ENCODE data around the gene CHCHD1.
"Not testable (repeated sequence)": the region's sequence is repeated elsewhere in the genome, so short reads cannot be mapped to it uniquely, and the experiment has no call there.

Gene CHCHD1

DNA sequence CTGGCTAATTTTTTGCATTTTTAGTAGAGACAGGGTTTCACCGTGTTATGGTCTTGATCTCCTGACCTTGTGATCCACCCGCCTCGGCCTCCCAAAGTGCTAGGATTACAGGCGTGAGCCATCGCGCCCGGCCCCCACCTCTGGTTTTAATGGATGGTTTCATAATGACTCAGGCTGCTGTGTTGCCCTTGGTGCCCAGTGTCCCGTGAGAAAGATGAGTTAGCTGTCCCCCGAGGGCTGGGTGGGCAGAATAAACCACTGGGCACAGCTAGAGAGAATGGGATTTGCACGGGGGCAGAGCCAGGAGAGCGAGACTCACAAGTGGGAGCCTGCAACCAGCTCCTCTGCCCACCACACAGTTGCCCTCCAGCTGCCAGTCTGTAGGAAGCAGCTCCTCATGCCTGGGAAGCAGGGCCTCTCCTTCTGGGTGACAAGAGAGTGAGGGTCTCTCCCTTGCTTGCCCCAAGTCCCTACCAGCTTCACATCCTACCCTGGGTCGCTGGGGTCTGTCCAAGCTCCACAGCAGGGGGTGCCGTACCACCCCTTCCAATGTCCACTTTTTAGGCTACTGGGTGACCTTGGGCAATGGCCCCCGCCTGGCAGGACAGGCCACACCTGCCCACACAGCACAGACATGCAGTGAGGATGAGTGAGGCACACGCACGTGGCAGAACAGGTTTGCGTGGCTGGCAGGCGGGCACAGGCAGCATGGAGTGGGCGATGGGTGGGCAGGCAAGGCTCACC, 45.7 kb downstream of the CHCHD1 start:
- Histone ChIP-seq H3K36me3 (ENCODE audit: control insufficient read depth, insufficient read depth, low read length) (peaks cover 28% of the 10 kb centered on the region), H3K9me3 (ENCODE audit: control insufficient read depth, low read length) (no peaks in the 10 kb centered on the region), H3K4me1 (ENCODE audit: control insufficient read depth, insufficient read depth, low read length, poor library complexity, severe bottlenecking) (no peaks in the 10 kb centered on the region), H3K27ac (ENCODE audit: low read depth, low read length, severe bottlenecking) (no peak overlapping the region), H3K4me3 (ENCODE audit: extremely low read depth, insufficient read depth, low read length, poor library complexity, severe bottlenecking) (no peak overlapping the region)
- WGBS, 2 experiments (ENCODE audit: insufficient coverage in 2 of 2): 92 to 95% methylated on average over 13 to 17 of the region's 19 CpGs

DNA sequence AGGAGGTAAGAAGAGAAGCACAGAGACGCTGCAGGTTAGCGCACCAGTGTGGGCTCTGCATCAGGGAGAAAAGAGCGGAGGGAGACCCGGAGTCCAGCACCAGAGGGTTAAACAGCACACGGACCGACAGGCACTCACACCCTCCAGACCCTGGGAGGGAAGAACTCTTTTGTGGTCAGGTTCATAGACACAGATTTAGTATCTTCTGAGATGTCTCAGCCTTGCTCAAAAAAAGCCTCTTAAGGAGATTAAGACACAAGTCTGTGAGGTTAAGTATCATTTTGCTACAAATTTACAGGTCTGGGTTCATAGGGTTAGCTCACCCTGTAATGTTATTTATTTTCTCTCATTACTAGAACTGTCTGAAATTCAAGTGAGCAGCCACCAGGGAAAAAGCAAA, 46.3 kb downstream of the CHCHD1 start:
- WGBS, 2 experiments (ENCODE audit: insufficient coverage in 2 of 2): 86 to 100% methylated on average over 5 of the region's 6 CpGs
- Histone ChIP-seq H3K4me3 (ENCODE audit: extremely low read depth, insufficient read depth, low read length, poor library complexity, severe bottlenecking) (no peak overlapping the region), H3K27ac (ENCODE audit: low read depth, low read length, severe bottlenecking) (no peak overlapping the region), H3K4me1 (ENCODE audit: control insufficient read depth, insufficient read depth, low read length, poor library complexity, severe bottlenecking) (no peaks in the 10 kb centered on the region), H3K9me3 (ENCODE audit: control insufficient read depth, low read length) (no peaks in the 10 kb centered on the region), H3K36me3 (ENCODE audit: control insufficient read depth, insufficient read depth, low read length) (peaks cover 27% of the 10 kb centered on the region)

DNA sequence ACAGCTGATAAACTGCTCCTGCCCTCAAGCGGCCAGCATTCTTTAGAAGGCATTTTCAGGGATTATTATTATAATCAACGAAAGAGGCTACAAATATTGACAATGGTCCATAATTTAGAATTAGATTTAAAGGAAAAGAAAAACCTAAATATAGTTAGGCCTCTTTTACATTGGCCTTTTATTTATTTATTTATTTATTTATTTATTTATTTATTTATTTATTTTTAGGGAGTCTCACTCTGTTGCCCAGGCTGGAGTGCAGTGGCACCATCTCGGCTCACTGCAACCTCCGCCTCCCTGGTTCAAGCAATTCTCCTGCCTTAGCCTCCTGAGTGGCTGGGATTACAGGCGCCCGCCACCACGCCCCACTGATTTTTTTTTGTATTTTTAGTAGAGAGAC, 47.2 kb downstream of the CHCHD1 start:
- H3K27ac ChIP-seq (ENCODE audit: low read depth, low read length, severe bottlenecking); H3K9me3 ChIP-seq (ENCODE audit: control insufficient read depth, low read length); H3K4me3 ChIP-seq (ENCODE audit: extremely low read depth, insufficient read depth, low read length, poor library complexity, severe bottlenecking); H3K4me1 ChIP-seq (ENCODE audit: control insufficient read depth, insufficient read depth, low read length, poor library complexity, severe bottlenecking): not testable (repeated sequence)
- H3K36me3 ChIP-seq (ENCODE audit: control insufficient read depth, insufficient read depth, low read length): peaks cover 20% of the 10 kb centered on the region
- 81 to 96% methylated on average over 3 to 4 of the region's 7 CpGs for WGBS, 2 experiments (ENCODE audit: insufficient coverage in 2 of 2)
